HCT116 (cell line): ENCODE results near the gene CFDP1. TPM values are rescaled to one million over a fixed set of nuclear protein-coding genes. Genes with fewer than 3 reads are reported as not detected.

Experiments
- ATAC-seq: fragments of 200-7000 bp; cut with Tn5 transposase; 2 replicates; pipeline ENCODE4 v1.9.1; 2020; ENCODE audit warnings: mild to moderate bottlenecking, moderate library complexity
- BruUV-seq: library from RNA; stranded (reverse); fragments of 400-500 nt; replicated peaks from 2 replicates; lab custom pipeline; 2021; lab: Mats Ljungman, UMichigan
- CTCF ChIA-PET: fragments of 300-600 bp; sonication (Branson Sonifier 250); formaldehyde crosslinking; loops from one replicate; lab custom pipeline; 2021; ENCODE audit warnings: antibody characterized with exemption; lab: Charles Lee
- POLR2A ChIA-PET: fragments of 300-600, 350-600 bp; sonication (Branson Sonifier 250); formaldehyde crosslinking; loops from one replicate; lab custom pipeline; 2021; ENCODE audit warnings: antibody characterized with exemption; lab: Charles Lee
- RAD21 ChIA-PET, 2 experiments: fragments of 300-600 bp; sonication (Branson Sonifier 250); formaldehyde crosslinking; loops; one replicate each; lab custom pipeline; 2023; ENCODE audit warnings: low total read pairs in 2 of 2; ENCODE audit not compliant: uncharacterized antibody in 2 of 2, unreplicated experiment in 2 of 2, low non-redundant PET in 1 of 2; lab: Charles Lee
- DNase-seq: peaks from one replicate; pipeline ENCODE4 v3.0.0-alpha.2; 2010; ENCODE audit warnings: low read depth, low spot score
- H2AFZ ChIP-seq: fragments of 200-600 bp; shearing (Covaris generic), sonication (generic); 2 replicates; pipeline ENCODE4 v1.6.1; 2017; ENCODE audit warnings: low read depth, mixed run types, mixed read lengths, antibody characterized with exemption, low read length; ENCODE audit not compliant: poor library complexity, severe bottlenecking
- H3K27ac ChIP-seq: 2 replicates; pipeline ENCODE4 v1.5.1; 2012; ENCODE audit warnings: low read depth, low read length
- H3K27me3 ChIP-seq: fragments of 200-600 bp; sonication (generic); 2 replicates; pipeline ENCODE4 v1.6.1; 2016; ENCODE audit warnings: mixed run types, low read length, mixed read lengths; ENCODE audit not compliant: insufficient read depth
- H3K36me3 ChIP-seq, 2 experiments: fragments of 200-500 bp in 1 of 2; fragments of 200-600 bp in 1 of 2; sonication (Bioruptor generic) in 1 of 2; sonication (generic) in 1 of 2; 2 replicates each; pipeline versions ENCODE4 v1.5.1 to v1.6.1; 2014 to 2016; ENCODE audit warnings: low read length in 2 of 2, inconsistent platforms in 1 of 2, mixed read lengths in 1 of 2, mixed run types in 1 of 2; ENCODE audit not compliant: insufficient read depth in 2 of 2, control insufficient read depth in 1 of 2
- H3K4me1 ChIP-seq, 2 experiments: fragments of 200-600 bp in 1 of 2; sonication (generic) in 1 of 2; 2 replicates each; pipeline versions ENCODE4 v1.5.1 to v1.6.1; 2012 to 2017; ENCODE audit warnings: low read length in 2 of 2, inconsistent platforms in 1 of 2, mild to moderate bottlenecking in 1 of 2, mixed read lengths in 1 of 2, mixed run types in 1 of 2, moderate library complexity in 1 of 2; ENCODE audit not compliant: insufficient read depth in 2 of 2, control insufficient read depth in 1 of 2
- H3K4me2 ChIP-seq: fragments of 200-600 bp; sonication (generic); 2 replicates; pipeline ENCODE4 v1.6.1; 2017; ENCODE audit warnings: mixed run types, low read length, mixed read lengths
- H3K4me3 ChIP-seq, 2 experiments: fragments of 200-600 bp in 1 of 2; sonication (generic) in 1 of 2; replicated peaks in 1 of 2; 2 replicates each; pipeline ENCODE4 v1.5.1; 2011 to 2016; ENCODE audit warnings: low read length in 2 of 2, control low read depth in 1 of 2, low read depth in 1 of 2, mild to moderate bottlenecking in 1 of 2, mixed read lengths in 1 of 2, mixed run types in 1 of 2
- H3K79me2 ChIP-seq: fragments of 200-600 bp; sonication (generic); 2 replicates; pipeline ENCODE4 v1.6.1; 2017; ENCODE audit warnings: mild to moderate bottlenecking, mixed run types, low read length, moderate library complexity, mixed read lengths; ENCODE audit not compliant: insufficient read depth
- H3K9ac ChIP-seq: fragments of 200-600 bp; sonication (generic); 2 replicates; pipeline ENCODE4 v1.6.1; 2016; ENCODE audit warnings: low read length, mixed read lengths
- H3K9me2 ChIP-seq: fragments of 200-600 bp; sonication (generic), shearing (Covaris generic); 2 replicates; pipeline ENCODE4 v1.6.1; 2017; ENCODE audit warnings: mixed run types, mild to moderate bottlenecking, moderate library complexity; ENCODE audit not compliant: insufficient read depth
- H3K9me3 ChIP-seq, 2 experiments: fragments of 200-500 bp in 1 of 2; fragments of 200-600 bp in 1 of 2; sonication (Bioruptor generic) in 1 of 2; sonication (generic) in 1 of 2; 2 replicates each; pipeline ENCODE4 v1.6.1; 2014 to 2017; ENCODE audit warnings: low read length in 2 of 2, mixed read lengths in 2 of 2, inconsistent platforms in 1 of 2, low read depth in 1 of 2, mild to moderate bottlenecking in 1 of 2, mixed run types in 1 of 2, moderate library complexity in 1 of 2; ENCODE audit not compliant: control insufficient read depth in 1 of 2, insufficient read depth in 1 of 2
- H4K20me1 ChIP-seq: fragments of 200-600 bp; sonication (generic), shearing (Covaris generic); 2 replicates; pipeline ENCODE4 v1.6.1; 2017; ENCODE audit warnings: mixed run types, mild to moderate bottlenecking, moderate library complexity; ENCODE audit not compliant: insufficient read depth
- CBX3 ChIP-seq: IDR thresholded peaks from 2 replicates; pipeline ENCODE4 v1.6.1; 2012; ENCODE audit warnings: low read depth
- CEBPB ChIP-seq: IDR thresholded peaks from 2 replicates; pipeline ENCODE4 v1.6.1; 2012; ENCODE audit warnings: low read depth
- EGR1 ChIP-seq: IDR thresholded peaks from 2 replicates; pipeline ENCODE4 v1.6.1; 2012; ENCODE audit warnings: low read depth
- ELF1 ChIP-seq: IDR thresholded peaks from 2 replicates; pipeline ENCODE4 v1.6.1; 2012; ENCODE audit warnings: low read depth, borderline replicate concordance
- FOSL1 ChIP-seq: IDR thresholded peaks from 2 replicates; pipeline ENCODE4 v1.6.1; 2012; ENCODE audit warnings: low read depth
- POLR2A ChIP-seq: IDR thresholded peaks from 2 replicates; pipeline ENCODE4 v1.7.0; 2011; ENCODE audit warnings: borderline replicate concordance; ENCODE audit not compliant: insufficient read depth, insufficient read length; ENCODE audit errors: extremely low read depth
- POLR2AphosphoS5 ChIP-seq: IDR thresholded peaks from 2 replicates; pipeline ENCODE4 v1.6.1; 2011; ENCODE audit warnings: mild to moderate bottlenecking, low read depth, low read length, moderate library complexity
- RAD21 ChIP-seq: IDR thresholded peaks from 2 replicates; pipeline ENCODE4 v1.6.1; 2012; ENCODE audit warnings: low read depth, mild to moderate bottlenecking
- SIN3A ChIP-seq: IDR thresholded peaks from 2 replicates; pipeline ENCODE4 v1.6.1; 2012; ENCODE audit warnings: low read depth
- SP1 ChIP-seq: IDR thresholded peaks from 2 replicates; pipeline ENCODE4 v1.6.1; 2012; ENCODE audit warnings: low read depth
- SRF ChIP-seq: IDR thresholded peaks from 2 replicates; pipeline ENCODE4 v1.6.1; 2012; ENCODE audit warnings: low read depth
- TCF7L2 ChIP-seq: IDR thresholded peaks from 2 replicates; pipeline ENCODE4 v1.7.0; 2011; ENCODE audit warnings: borderline replicate concordance, inconsistent platforms; ENCODE audit not compliant: insufficient read depth, insufficient read length; ENCODE audit errors: extremely low read depth
- YY1 ChIP-seq: IDR thresholded peaks from 2 replicates; pipeline ENCODE4 v1.6.1; 2011; ENCODE audit warnings: low read length, low read depth, moderate library complexity, mild to moderate bottlenecking; ENCODE audit not compliant: insufficient replicate concordance; ENCODE audit errors: extremely low read depth
- ZFX ChIP-seq: fragments of 450-650 bp; IDR thresholded peaks from 2 replicates; pipeline ENCODE4 v1.6.1; 2017
- intact Hi-C: fragments of 100-400 bp; cut with micrococcal nuclease; formaldehyde crosslinking; loops from 2 replicates; pipeline ENCODE4 v1.10.0; 2022
- total RNA-seq: library from RNA; stranded (reverse); gene quantifications from one replicate; pipeline ENCODE4 v1.2.1, GENCODE V29; 2021; ENCODE audit not compliant: unreplicated experiment
- TF ChIP-seq, protein P1 (sequence below), 3 experiments: fragments of 200-600 bp in 1 of 3; sonication (generic) in 1 of 3; IDR thresholded peaks in 2 of 3; conservative IDR thresholded peaks in 1 of 3; 2 replicates each; pipeline ENCODE4 v1.5.1; 2012 to 2017; ENCODE audit warnings: low read depth in 2 of 3, low read length in 2 of 3, antibody characterized with exemption in 1 of 3, borderline replicate concordance in 1 of 3, control low read depth in 1 of 3, mild to moderate bottlenecking in 1 of 3, mixed read lengths in 1 of 3, mixed run types in 1 of 3, moderate library complexity in 1 of 3; ENCODE audit not compliant: insufficient read depth in 1 of 3
- TF ChIP-seq, protein P2 (sequence below): IDR thresholded peaks from 2 replicates; pipeline ENCODE4 v1.6.1; 2012; ENCODE audit warnings: low read depth
- TF ChIP-seq, protein P3 (sequence below): IDR thresholded peaks from 2 replicates; pipeline ENCODE4 v1.6.1; 2012
- TF ChIP-seq, protein P4 (sequence below): IDR thresholded peaks from 2 replicates; pipeline ENCODE4 v1.6.1; 2011; ENCODE audit warnings: mild to moderate bottlenecking, low read length, moderate library complexity; ENCODE audit not compliant: insufficient replicate concordance; ENCODE audit errors: extremely low read depth
- TF ChIP-seq, protein P5 (sequence below): IDR thresholded peaks from 2 replicates; pipeline ENCODE4 v1.6.1; 2012

The CFDP1 gene
- total RNA-seq, 1 experiment from 2014 or later = 45.3 TPM

DNA sequence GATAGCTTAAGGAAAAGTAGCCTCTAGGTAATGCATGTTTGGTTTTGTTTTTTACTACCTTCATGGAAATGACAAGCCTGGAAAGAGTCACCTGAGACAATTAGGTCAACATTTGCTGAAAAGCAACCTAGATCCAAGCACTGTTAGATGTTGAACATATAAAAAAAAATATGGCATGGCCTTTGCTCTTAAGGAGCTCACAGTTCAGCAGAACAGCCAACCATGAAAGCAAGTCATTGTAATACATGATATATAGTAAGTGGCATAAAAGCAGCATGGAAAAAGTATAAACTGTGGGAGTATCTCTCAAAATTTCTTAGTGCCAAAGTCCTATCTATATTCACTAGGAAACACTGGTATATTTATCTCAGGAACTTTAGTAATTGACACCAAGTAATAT, 31.6 kb downstream of the CFDP1 start:
- intact Hi-C loops = loop anchor here (5.0 kb wide), 2 partner anchors 169 to 361 kb away; no protein-coding TSS in a partner anchor
- no peak overlapping the region for H2AFZ ChIP-seq
- DNase-seq (no peak), ATAC-seq (no peak)
- H3K4me3 ChIP-seq = no peak overlapping the region
- no peaks in the 10 kb centered on the region for H3K9me3 ChIP-seq
- H3K4me2 ChIP-seq = no peak overlapping the region
- no peaks in the 10 kb centered on the region for H3K9me2 ChIP-seq
- H3K9ac ChIP-seq = no peak overlapping the region
- H3K79me2 ChIP-seq = peaks cover 5% of the 10 kb centered on the region
- TF ChIP-seq EGR1 (no peak), RAD21 (no peak), ELF1 (no peak), CEBPB (no peak), POLR2AphosphoS5 (no peak), SRF (no peak), CBX3 (no peak), YY1 (no peak), SP1 (no peak), POLR2A (no peak), SIN3A (no peak), ZFX (no peak), TCF7L2 (no peak), FOSL1 (no peak)
- TF ChIP-seq, protein P1, sequence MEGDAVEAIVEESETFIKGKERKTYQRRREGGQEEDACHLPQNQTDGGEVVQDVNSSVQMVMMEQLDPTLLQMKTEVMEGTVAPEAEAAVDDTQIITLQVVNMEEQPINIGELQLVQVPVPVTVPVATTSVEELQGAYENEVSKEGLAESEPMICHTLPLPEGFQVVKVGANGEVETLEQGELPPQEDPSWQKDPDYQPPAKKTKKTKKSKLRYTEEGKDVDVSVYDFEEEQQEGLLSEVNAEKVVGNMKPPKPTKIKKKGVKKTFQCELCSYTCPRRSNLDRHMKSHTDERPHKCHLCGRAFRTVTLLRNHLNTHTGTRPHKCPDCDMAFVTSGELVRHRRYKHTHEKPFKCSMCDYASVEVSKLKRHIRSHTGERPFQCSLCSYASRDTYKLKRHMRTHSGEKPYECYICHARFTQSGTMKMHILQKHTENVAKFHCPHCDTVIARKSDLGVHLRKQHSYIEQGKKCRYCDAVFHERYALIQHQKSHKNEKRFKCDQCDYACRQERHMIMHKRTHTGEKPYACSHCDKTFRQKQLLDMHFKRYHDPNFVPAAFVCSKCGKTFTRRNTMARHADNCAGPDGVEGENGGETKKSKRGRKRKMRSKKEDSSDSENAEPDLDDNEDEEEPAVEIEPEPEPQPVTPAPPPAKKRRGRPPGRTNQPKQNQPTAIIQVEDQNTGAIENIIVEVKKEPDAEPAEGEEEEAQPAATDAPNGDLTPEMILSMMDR (IDR thresholded peaks at IDR 0.05 in 2 of 3, conservative IDR thresholded peaks at IDR 0.05 in 1 of 3; ENCODE audit: borderline replicate concordance in 1 of 3, insufficient read depth in 1 of 3, low read depth in 2 of 3, low read length in 2 of 3) = no peak
- TF ChIP-seq, protein P2, sequence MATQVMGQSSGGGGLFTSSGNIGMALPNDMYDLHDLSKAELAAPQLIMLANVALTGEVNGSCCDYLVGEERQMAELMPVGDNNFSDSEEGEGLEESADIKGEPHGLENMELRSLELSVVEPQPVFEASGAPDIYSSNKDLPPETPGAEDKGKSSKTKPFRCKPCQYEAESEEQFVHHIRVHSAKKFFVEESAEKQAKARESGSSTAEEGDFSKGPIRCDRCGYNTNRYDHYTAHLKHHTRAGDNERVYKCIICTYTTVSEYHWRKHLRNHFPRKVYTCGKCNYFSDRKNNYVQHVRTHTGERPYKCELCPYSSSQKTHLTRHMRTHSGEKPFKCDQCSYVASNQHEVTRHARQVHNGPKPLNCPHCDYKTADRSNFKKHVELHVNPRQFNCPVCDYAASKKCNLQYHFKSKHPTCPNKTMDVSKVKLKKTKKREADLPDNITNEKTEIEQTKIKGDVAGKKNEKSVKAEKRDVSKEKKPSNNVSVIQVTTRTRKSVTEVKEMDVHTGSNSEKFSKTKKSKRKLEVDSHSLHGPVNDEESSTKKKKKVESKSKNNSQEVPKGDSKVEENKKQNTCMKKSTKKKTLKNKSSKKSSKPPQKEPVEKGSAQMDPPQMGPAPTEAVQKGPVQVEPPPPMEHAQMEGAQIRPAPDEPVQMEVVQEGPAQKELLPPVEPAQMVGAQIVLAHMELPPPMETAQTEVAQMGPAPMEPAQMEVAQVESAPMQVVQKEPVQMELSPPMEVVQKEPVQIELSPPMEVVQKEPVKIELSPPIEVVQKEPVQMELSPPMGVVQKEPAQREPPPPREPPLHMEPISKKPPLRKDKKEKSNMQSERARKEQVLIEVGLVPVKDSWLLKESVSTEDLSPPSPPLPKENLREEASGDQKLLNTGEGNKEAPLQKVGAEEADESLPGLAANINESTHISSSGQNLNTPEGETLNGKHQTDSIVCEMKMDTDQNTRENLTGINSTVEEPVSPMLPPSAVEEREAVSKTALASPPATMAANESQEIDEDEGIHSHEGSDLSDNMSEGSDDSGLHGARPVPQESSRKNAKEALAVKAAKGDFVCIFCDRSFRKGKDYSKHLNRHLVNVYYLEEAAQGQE = no peak
- TF ChIP-seq, protein P3, sequence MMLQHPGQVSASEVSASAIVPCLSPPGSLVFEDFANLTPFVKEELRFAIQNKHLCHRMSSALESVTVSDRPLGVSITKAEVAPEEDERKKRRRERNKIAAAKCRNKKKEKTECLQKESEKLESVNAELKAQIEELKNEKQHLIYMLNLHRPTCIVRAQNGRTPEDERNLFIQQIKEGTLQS = no peak
- TF ChIP-seq, protein P4, sequence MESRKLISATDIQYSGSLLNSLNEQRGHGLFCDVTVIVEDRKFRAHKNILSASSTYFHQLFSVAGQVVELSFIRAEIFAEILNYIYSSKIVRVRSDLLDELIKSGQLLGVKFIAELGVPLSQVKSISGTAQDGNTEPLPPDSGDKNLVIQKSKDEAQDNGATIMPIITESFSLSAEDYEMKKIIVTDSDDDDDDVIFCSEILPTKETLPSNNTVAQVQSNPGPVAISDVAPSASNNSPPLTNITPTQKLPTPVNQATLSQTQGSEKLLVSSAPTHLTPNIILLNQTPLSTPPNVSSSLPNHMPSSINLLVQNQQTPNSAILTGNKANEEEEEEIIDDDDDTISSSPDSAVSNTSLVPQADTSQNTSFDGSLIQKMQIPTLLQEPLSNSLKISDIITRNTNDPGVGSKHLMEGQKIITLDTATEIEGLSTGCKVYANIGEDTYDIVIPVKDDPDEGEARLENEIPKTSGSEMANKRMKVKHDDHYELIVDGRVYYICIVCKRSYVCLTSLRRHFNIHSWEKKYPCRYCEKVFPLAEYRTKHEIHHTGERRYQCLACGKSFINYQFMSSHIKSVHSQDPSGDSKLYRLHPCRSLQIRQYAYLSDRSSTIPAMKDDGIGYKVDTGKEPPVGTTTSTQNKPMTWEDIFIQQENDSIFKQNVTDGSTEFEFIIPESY = no peak
- TF ChIP-seq, protein P5, sequence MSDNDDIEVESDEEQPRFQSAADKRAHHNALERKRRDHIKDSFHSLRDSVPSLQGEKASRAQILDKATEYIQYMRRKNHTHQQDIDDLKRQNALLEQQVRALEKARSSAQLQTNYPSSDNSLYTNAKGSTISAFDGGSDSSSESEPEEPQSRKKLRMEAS = no peak
- POLR2A ChIA-PET = no interaction called here
- no TSS peak for BruUV-seq
- H3K27ac ChIP-seq = no peak overlapping the region
- peaks cover 0 to 7% of the 10 kb centered on the region in 2 experiments; a peak in 1 of 4 replicates for H3K4me1 ChIP-seq
- H4K20me1 ChIP-seq = no peaks in the 10 kb centered on the region
- CTCF ChIA-PET = interaction anchor here (0.6 to 4.0 kb wide), 4 partner anchors 16 to 203 kb away, joined by 3 to 25 read pairs (median 4); no protein-coding TSS in a partner anchor
- no peaks in the 10 kb centered on the region for H3K27me3 ChIP-seq
- no peaks in the 10 kb centered on the region for H3K36me3 ChIP-seq
- RAD21 ChIA-PET = interaction anchor here (1.9 to 2.5 kb wide), 1 partner anchor 202 kb away, joined by 6 to 10 read pairs; no protein-coding TSS in a partner anchor
